Stomach smooth muscle (tissue), 2 donors: ENCODE data around the gene AP5S1.
A peak's percentile ranks its signal among the peaks of the same experiment; 100 is the strongest.
"Not testable (repeated sequence)": the region's sequence is repeated elsewhere in the genome, so short reads cannot be mapped to it uniquely, and the experiment has no call there.

Experiments used
- H3K27ac ChIP-seq: one replicate; pipeline ENCODE4 v1.7.0; 2013; ENCODE audit warnings: mild to moderate bottlenecking, low read length, inconsistent platforms
- H3K27me3 ChIP-seq, 2 donors: one replicate each; pipeline ENCODE4 v1.7.0; 2013; ENCODE audit warnings: low read length in 2 of 2; ENCODE audit not compliant: insufficient read depth in 2 of 2, control insufficient read depth in 1 of 2
- H3K36me3 ChIP-seq, 2 donors: one replicate each; pipeline ENCODE4 v1.7.0; 2013; ENCODE audit warnings: low read length in 2 of 2; ENCODE audit not compliant: control insufficient read depth in 2 of 2, insufficient read depth in 2 of 2
- H3K4me1 ChIP-seq: one replicate; pipeline ENCODE4 v1.7.0; 2013; ENCODE audit warnings: low read length; ENCODE audit not compliant: control insufficient read depth, insufficient read depth
- H3K4me3 ChIP-seq, 2 donors: one replicate each; pipeline ENCODE4 v1.7.0; 2013; ENCODE audit warnings: low read length in 2 of 2
- H3K9ac ChIP-seq, 2 donors: one replicate each; pipeline ENCODE4 v1.7.0; 2013; ENCODE audit warnings: low read length in 2 of 2, mild to moderate bottlenecking in 1 of 2
- H3K9me3 ChIP-seq, 2 donors: one replicate each; pipeline ENCODE4 v1.7.0; 2013; ENCODE audit warnings: low read length in 2 of 2; ENCODE audit not compliant: control insufficient read depth in 2 of 2
- donor health status: healthy.
- donor health status: Pancreatic carcinoma.

AP5S1 gene

DNA sequence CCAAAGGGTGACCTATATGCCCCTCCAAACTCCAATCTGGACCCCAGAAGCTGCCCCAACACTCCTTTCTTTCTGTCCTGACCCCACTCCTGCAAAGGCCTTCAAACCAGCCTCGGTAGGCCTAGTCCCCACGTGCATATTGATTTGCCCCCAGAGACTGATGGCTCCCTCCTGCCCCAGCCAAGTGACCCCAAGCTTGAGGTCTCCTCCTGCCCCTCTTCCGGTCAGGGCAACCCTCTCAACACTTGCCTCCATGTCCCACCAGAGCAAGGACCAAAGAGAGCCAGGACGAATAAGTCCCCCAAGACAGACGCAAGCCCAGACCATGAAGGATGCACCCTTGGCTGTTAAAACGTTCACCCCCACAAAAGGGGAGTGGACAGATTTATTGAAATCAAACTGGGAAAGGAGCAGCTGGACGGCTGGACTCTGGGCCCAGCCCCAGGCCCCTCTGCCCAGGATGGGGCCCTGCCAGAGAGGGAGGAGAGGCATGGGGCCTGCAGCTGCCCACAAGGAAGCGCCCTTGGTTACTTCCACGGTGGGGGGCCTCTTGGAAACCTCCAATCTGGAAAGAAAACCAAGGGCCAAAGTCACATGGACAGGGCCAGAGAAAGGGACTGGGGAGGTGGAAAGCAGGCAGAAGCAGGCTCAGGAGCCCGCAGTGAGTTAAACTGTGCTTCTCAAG lies 36.7 kb upstream of the AP5S1 start:
- Histone ChIP-seq H3K4me3 (no peak overlapping the region), H3K9ac (peak overlapping the region in 1 of 2 donors; percentile 29), H3K27ac (no peak overlapping the region), H3K27me3 (no peaks in the 10 kb centered on the region), H3K9me3 (no peaks in the 10 kb centered on the region), H3K36me3 (no peaks in the 10 kb centered on the region), H3K4me1 (peaks cover 36% of the 10 kb centered on the region)

- peak overlapping the region; percentile 22 to 85 for H3K4me3 ChIP-seq
- peak overlapping the region; percentile 1 to 72 for H3K9ac ChIP-seq
- H3K9me3 ChIP-seq = no peaks in the 10 kb centered on the region
- peaks cover 36% of the 10 kb centered on the region for H3K4me1 ChIP-seq
- no peak overlapping the region for H3K27ac ChIP-seq
- no peaks in the 10 kb centered on the region for H3K36me3 ChIP-seq
- H3K27me3 ChIP-seq = no peaks in the 10 kb centered on the region
Measured at GRCh38 chr20:3784216-3784853, 36.0 kb upstream of the AP5S1 start.

- no peaks in the 10 kb centered on the region for H3K27me3 ChIP-seq
- H3K4me3 ChIP-seq = peak overlapping the region; percentile 57 to 85
- H3K9me3 ChIP-seq = no peaks in the 10 kb centered on the region
- peaks cover 36% of the 10 kb centered on the region for H3K4me1 ChIP-seq
- no peaks in the 10 kb centered on the region for H3K36me3 ChIP-seq
- peak overlapping the region; percentile 6 for H3K27ac ChIP-seq
- H3K9ac ChIP-seq = peak overlapping the region; percentile 49 to 72
Measured at GRCh38 chr20:3784863-3785239, 35.5 kb upstream of the AP5S1 start.

DNA sequence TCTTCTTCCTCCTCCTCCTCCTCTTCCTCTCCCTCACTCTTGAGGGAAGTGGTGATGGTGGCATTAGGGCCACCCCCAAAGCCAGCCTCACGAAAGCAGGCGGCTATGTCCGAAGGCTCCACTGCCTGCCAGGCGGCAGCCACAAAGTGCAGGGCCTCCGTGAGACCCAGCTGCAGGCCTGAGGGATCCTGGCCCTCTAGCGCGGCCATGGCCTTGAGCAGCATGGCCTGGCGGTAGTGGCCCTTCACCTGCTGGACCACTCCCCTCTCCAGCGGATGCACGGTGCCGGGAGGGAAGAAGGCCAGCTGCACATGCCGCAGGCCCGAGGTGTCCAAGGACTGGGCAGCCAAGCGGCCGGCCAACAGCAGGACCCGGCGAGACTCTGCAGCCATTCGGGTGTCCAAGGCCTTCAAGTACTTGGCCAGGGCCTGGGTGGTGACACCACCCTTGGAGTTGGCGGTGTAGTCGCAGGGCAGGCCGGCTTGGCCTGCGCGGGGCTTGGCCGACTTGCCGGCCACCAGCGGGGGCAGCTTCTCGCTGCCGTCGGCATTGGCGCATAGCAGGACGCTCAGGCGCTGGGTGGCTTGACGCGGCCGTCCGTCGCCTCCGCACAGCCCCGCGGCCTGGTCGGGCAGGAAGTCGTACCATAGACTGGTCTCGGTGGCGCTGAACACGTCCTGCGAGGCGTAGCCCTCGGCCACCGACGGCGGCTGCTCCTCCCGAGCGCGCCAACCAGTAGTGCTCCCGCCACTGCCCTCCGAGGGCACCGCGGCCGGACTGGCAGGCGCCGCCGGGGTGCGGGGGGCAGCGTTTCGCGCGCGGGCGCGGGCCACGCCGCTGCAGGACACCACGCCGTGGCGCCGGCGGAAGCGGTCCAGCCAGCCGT lies 34.9 kb upstream of the AP5S1 start:
- peaks cover 36% of the 10 kb centered on the region for H3K4me1 ChIP-seq
- H3K4me3 ChIP-seq = peak overlapping the region; percentile 57 to 85
- H3K9me3 ChIP-seq = no peaks in the 10 kb centered on the region
- peak overlapping the region; percentile 62 for H3K27ac ChIP-seq
- H3K27me3 ChIP-seq = no peaks in the 10 kb centered on the region
- peak overlapping the region; percentile 49 to 72 for H3K9ac ChIP-seq
- no peaks in the 10 kb centered on the region for H3K36me3 ChIP-seq

DNA sequence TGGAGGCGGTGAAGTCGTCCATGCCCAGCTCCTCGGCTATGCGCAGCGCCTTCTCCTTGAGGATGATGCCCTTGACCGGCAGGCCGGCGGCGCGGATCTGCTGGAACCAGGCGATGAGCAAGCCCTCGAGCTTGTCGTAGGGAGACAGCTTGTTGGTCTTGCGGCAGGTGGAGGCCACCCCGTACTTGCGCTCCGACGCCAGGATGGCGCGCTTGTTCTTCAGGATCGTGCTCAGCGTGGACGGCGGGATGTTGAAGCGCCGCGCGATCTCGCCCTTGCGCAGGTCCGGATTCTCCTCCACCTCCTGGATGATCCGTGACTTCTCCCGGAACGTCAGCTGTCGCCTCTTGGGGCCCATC lies 34.2 kb upstream of the AP5S1 start:
- H3K9ac ChIP-seq = peak overlapping the region; percentile 49 to 72
- H3K36me3 ChIP-seq = no peaks in the 10 kb centered on the region
- H3K4me3 ChIP-seq = peak overlapping the region; percentile 57 to 85
- H3K4me1 ChIP-seq = peaks cover 33% of the 10 kb centered on the region
- H3K27me3 ChIP-seq = no peaks in the 10 kb centered on the region
- no peaks in the 10 kb centered on the region for H3K9me3 ChIP-seq
- H3K27ac ChIP-seq = peak overlapping the region; percentile 62

DNA sequence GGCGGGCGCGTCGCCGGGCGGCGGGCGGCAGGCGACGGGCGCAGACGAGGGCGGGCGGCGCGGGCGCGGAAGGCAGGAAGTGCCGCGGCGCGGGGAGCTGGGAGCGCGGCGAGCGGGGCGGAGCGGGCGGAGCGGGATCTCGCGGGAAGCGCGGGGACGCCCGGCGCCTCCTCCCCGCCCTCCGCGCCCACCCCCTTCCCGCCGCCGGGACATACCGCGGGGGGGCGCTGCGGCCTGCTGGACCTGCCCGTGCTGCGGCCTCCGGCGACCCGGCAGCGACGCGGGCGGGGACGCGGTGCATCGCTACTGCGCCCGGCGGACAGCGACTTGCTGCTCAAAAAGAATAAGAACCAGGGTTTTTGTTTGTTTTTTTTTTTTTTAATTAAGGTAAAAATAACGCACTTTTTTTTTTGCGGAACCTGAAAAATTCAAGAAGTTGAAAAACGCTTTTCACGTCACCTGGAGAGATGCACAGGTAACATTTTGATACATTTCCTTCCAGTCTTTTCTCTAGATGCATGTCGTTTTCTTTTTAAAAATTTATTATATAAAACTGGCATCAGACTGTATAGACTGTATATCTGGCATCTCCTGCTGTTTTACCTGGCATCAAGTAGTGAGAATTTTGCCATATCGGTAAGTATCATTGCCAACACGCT lies 33.6 kb upstream of the AP5S1 start, which contains the start of gene CENPB:
CENPB (minus strand) TSS at position 76 of the 659 bp plus-strand sequence. CDS start 257 bp downstream, outside the sequence.
- Histone ChIP-seq H3K27me3 (no peaks in the 10 kb centered on the region), H3K4me3 (peak within 1 kb of the TSS; percentile 57 to 85), H3K9me3 (no peaks in the 10 kb centered on the region), H3K36me3 (no peaks in the 10 kb centered on the region), H3K9ac (peak within 1 kb of the TSS; percentile 50 to 72), H3K4me1 (peaks cover 32% of the 10 kb centered on the region), H3K27ac (peak within 1 kb of the TSS; percentile 62)

- Histone ChIP-seq H3K9ac (peak overlapping the region in 1 of 2 donors; percentile 50), H3K36me3 (no peaks in the 10 kb centered on the region), H3K4me1 (peaks cover 32% of the 10 kb centered on the region), H3K9me3 (no peaks in the 10 kb centered on the region), H3K27me3 (no peaks in the 10 kb centered on the region), H3K4me3 (peak overlapping the region; percentile 44 to 50), H3K27ac (no peak overlapping the region)
Measured at GRCh38 chr20:3787324-3788014, 32.9 kb upstream of the AP5S1 start.

DNA sequence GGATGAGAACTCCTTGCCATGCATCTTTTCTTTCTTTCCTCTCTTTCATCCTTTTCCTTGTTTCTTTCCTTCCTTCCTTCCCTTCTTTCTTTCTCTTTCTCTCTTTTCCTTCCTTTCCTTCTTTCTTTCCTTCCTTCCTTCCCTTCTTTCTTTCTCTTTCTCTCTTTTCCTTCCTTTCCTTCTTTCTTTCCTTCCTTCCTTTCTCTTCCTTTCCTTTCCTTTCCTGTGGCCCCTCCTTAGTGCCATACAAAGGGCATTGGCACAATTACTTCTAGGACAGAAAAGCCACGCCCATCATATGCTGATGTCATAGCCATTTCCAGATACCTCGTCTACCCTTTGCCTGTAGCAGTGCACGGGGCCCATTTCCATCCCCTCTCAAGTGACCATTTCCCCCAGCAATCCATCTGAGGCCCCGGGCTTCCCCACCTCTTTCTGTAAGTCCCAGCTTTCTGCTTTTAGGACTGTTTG lies 31.6 kb upstream of the AP5S1 start:
- no peak overlapping the region for H3K4me3 ChIP-seq
- no peak overlapping the region for H3K27ac ChIP-seq
- H3K4me1 ChIP-seq = peaks cover 25% of the 10 kb centered on the region
- no peaks in the 10 kb centered on the region for H3K9me3 ChIP-seq
- no peak overlapping the region for H3K9ac ChIP-seq
- no peaks in the 10 kb centered on the region for H3K27me3 ChIP-seq
- H3K36me3 ChIP-seq = no peaks in the 10 kb centered on the region

DNA sequence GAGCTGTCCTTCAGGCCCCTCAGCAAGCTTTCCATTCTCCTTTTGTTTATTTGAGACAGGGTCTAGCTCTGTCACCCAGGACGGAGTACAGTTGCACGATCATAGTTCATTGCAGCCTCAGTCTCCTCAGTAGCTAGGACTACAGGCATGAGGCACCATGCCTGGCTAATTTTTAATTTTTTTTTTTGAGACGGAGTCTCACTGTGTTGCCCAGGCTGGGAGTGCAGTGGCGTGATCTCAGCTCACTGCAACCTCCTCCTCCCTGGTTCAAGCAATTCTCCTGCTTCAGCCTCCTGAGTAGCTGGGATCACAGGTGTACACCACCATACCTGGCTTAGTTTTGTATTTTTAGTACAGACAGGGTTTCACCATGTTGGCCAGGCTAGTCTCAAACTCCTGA lies 31.1 kb upstream of the AP5S1 start:
- H3K27ac ChIP-seq, H3K4me3 ChIP-seq, H3K27me3 ChIP-seq, H3K36me3 ChIP-seq, H3K9ac ChIP-seq, H3K9me3 ChIP-seq: not testable (repeated sequence)
- peaks cover 20% of the 10 kb centered on the region for H3K4me1 ChIP-seq

GRCh38 chr20:3794168-3794567 lies 26.2 kb upstream of the AP5S1 start:
- H3K4me3 ChIP-seq, H3K27me3 ChIP-seq, H3K36me3 ChIP-seq, H3K27ac ChIP-seq, H3K9me3 ChIP-seq, H3K9ac ChIP-seq: not testable (repeated sequence)
- H3K4me1 ChIP-seq = peaks cover 44% of the 10 kb centered on the region
